ENCODE measurements around the gene PACS2.

Gene PACS2

DNA sequence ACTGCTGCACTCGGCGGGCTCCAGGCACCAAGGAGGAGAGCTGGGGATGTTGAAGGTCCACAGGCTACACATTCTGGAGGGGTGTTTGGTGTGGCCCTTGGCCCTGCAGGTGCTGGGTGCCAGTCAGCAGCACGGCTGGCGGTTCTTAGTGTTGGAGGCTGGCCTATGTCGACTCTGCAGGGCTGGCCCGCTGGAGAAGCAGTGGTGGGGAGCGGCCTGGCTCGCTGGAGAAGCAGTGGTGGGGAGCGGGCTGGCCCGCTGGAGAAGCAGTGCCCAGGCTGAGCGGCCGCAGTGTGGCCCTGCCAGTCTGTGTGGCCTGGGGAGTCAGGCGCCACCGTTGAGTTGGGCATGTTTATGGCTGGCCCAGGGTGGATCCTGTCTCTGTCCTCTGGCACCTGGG, 132.4 kb downstream of the PACS2 start:
- DNase-seq, result no peak

Measured in inflammatory macrophage treated with lipopolysaccharide for 1 hour (primary cell).